NOMO-1 treated with DMSO at 0.1 percent for 48 hours (cell line): Measurements from ENCODE around the gene GRID2.
"Not testable (repeated sequence)": the region's sequence is repeated elsewhere in the genome, so short reads cannot be mapped to it uniquely, and the experiment has no call there.

Experiments
- DNase-seq: peaks from one replicate; lab custom pipeline; 2025; ENCODE audit not compliant: unreplicated experiment; lab: John Stamatoyannopoulos, UW

Gene GRID2

GRCh38 chr4:93300780-93301555 lies 997.2 kb downstream of the GRID2 start:
- DNase-seq: not testable (repeated sequence)

DNA sequence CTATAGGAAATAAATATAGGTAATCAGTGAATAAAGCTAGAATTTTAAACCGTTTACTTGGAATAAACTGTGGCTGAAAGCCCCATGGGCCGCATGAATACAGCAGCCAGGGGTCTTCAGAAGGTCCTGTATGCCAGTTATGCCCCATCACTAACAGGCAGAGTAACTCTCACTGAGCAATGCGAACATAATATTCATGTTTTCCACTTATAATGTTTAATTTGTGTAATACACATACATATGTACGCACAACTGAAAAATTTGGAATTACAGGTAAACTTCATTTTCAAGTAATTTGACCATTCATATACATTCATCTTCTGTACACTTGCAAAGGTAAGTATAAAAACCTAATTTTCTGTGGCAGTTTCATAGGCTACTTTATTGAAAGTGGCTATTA lies 998.5 kb downstream of the GRID2 start:
- no peak for DNase-seq

DNA sequence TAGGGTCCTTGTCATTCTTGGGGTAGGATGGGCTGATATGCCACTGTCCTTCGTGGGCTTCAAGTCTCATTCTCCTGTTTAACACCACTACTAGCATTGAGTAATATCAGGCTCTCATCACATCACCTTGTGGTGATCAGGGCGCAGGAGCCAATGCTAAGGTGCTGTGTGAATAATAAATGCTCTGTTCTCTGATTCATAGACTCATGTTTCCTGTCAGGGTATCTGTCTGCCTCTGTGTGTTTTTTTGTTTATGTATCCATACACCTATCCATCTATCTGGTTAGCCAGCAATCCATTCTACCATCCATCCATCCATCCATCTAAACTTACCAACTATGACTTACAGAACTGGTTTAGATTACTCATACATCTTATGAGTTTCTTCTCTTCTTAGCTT lies 999.7 kb downstream of the GRID2 start:
- no peak for DNase-seq

- DNase-seq: no peak
These were observed 1008.5 kb downstream of the GRID2 start for GRCh38 chr4:93312299-93312698.

GRCh38 chr4:93313197-93313596 lies 1009.4 kb downstream of the GRID2 start:
- DNase-seq: no peak

GRCh38 chr4:93317057-93317456 lies 1013.3 kb downstream of the GRID2 start:
- no peak for DNase-seq

DNA sequence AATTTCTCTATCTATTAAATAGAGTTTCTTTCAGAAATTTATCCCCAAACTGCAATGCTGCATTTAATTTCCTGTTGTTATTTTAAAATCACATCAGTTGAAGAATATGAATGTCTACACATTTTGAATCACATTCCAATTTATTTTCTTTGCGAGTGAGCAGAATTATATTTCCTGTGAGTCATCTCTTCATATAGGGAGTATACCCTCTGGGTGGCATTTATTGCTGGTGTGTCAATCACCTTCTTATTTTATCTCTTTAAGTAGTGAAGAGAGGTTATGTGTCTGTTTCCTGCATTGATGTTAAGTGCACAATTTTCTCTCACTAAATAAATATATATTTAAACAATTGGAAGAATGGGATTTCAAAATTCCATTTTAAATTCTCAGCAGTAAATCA lies 1013.8 kb downstream of the GRID2 start:
- DNase-seq: no peak

GRCh38 chr4:93319041-93319440 lies 1015.3 kb downstream of the GRID2 start:
- no peak for DNase-seq

DNA sequence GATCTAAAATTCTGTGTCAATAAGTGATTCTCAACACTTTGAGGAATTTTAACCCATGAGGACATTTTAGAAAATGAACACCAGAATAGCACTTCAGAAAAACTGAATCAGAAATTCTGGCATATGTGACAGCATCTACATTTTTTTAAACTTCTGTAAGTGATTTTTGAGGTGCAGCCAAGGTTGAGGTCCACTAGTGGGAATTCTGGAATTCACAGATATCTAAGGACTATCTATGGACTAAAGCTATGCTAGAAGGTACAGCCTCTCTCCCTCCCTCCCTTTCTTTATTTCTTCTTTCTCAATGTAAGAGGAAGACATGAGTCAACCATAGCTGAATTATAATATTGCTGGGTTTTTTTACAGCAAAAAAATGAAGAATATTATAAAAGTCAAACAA lies 1016.6 kb downstream of the GRID2 start:
- no peak for DNase-seq

- no peak for DNase-seq
These were observed 1023.6 kb downstream of the GRID2 start for GRCh38 chr4:93327346-93327745.

- DNase-seq: no peak
These were observed 1030.2 kb downstream of the GRID2 start for GRCh38 chr4:93334003-93334402.

DNA sequence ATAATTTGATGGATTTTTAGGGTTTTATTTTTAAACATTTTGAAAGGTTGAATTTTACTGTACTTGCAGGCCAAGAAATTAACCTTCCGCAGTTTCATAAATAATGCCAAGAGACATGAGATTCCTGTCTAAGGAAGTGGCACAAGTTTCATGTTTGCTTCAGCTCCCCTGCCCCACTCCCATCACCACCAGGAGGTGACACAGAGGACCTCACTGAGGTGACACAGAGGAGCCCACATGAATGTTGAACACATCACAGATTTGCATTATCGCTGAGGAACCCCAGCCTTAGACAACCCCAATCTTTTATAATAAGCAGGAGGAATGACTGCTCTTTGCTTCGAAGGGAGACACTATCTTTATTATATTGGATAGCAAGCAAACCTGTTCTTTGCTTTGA lies 1033.4 kb downstream of the GRID2 start:
- no peak for DNase-seq

DNA sequence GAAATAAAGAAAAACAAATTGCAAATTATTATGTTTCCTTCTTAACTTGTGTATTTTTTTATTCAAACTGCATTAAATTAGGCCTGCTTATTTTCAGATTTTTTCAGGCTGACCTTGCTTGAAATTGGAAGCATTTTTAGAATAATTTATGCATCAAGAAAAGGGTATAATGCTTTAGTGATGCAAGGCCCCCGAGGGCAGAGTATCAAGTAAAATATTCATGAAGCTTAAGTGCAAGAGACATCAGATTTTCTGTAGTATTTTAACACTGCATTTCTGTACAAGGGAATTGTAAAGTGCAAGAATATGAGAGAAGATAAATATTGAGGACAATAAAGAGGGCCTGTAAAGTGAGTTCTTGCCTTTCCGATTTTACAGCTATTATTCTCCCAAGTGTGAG lies 1039.0 kb downstream of the GRID2 start:
- no peak for DNase-seq

DNA sequence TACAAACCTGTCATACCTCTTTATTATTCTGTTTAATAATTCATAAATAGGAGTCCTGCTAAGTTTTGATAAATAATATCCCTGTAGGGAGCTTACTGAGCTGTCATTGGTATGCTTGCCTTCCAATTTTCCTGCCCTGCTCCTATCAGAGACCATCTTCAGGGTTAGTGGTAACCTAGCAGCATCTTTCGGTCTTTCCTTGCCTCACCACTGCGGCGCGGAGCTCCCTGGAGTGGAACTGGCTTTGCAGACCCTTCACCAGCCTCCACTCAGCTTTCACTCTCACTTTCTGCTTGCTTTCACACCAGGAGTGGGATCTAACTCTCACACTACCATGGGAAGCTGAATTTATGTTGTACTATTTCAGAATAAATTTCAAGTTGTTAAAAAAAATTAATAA lies 1043.1 kb downstream of the GRID2 start:
- DNase-seq: no peak

- DNase-seq: no peak
These were observed 1045.1 kb downstream of the GRID2 start for GRCh38 chr4:93348896-93349295.

- no peak for DNase-seq
These were observed 1048.1 kb downstream of the GRID2 start for GRCh38 chr4:93351846-93352245.

- no peak for DNase-seq
These were observed 1051.6 kb downstream of the GRID2 start for GRCh38 chr4:93355411-93355810.

GRCh38 chr4:93359586-93359985 lies 1055.8 kb downstream of the GRID2 start:
- DNase-seq: no peak

GRCh38 chr4:93366169-93366755 lies 1062.5 kb downstream of the GRID2 start:
- not testable (repeated sequence) for DNase-seq

GRCh38 chr4:93368968-93369367 lies 1065.2 kb downstream of the GRID2 start:
- no peak for DNase-seq

DNA sequence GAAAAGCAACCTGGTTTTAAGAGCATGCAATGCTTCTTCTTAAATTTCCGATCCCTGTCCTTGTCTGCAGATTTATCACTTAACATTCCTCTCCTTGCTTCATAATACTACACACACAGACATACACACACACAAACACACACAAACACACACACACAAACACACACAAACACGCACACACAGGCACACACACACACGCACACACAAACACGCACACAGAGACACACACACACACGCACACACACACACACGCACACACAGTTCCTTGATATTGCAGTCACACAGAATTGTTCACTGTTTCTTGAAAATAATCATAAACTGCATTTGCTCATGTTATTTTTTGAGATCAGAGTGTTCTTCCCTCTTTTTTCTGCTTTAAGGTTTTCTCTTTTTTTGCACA lies 1066.5 kb downstream of the GRID2 start:
- no peak for DNase-seq

DNA sequence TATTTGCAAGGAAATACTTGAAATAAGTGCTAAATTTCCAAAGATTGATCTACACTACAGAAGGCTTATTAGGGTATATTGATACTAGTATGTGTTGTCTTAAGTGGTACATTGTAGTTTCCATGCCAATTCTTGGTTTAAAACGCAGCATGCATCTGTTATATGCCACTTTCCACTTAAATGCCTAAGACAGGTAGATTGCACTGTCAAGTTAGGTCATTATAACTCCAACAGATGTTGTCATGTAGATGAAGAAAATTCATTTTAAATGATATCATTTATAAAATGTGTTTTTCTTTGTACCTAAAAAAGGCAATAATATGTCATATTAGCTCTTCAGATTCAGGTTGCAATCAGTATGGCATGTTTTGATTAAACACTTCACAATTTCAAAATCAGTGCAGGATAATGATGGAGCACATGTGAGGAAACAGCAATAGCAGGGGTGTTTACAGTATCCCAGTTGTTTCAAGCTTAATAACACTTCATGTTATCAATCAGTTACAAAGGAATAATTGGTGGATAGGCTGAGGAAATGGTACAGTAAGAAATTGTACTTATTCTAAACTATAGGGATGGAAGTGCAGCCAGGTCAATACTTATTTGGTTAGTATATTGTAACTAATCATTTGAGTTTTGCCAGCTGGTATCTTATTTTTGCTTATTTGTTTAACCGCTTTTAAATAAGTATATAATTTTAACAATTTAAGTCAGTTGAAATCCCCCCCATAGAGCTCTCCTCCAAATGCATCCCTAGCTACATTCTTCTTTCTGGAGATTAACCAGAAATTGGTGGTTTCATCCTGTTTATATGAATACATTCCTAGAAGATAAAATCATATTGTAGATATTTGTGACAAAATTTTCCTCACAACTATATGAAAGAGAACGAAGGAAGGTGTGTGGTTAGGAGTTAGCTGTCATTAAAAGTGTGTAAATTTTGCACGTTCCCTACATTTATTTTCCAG lies 1070.4 kb downstream of the GRID2 start:
- no peak for DNase-seq
